TTC549 (cell line): ENCODE data around the gene SCARB2.

Experiments
- FAIRE-seq: peaks from 2 replicates; lab custom pipeline; 2012; peaks lifted over from hg19 to GRCh38; lab: Jason Lieb, UNC

Gene SCARB2

GRCh38 chr4:76198411-76199237, 15.0 kb downstream of the SCARB2 start:
- no peak for FAIRE-seq

- no peak for FAIRE-seq
Observed at GRCh38 chr4:76197971-76198410, 15.6 kb downstream of the SCARB2 start.

- FAIRE-seq: no peak
Observed at GRCh38 chr4:76197031-76197743, 16.4 kb downstream of the SCARB2 start.

- no peak for FAIRE-seq
Observed at GRCh38 chr4:76196376-76196775, 17.2 kb downstream of the SCARB2 start.

DNA sequence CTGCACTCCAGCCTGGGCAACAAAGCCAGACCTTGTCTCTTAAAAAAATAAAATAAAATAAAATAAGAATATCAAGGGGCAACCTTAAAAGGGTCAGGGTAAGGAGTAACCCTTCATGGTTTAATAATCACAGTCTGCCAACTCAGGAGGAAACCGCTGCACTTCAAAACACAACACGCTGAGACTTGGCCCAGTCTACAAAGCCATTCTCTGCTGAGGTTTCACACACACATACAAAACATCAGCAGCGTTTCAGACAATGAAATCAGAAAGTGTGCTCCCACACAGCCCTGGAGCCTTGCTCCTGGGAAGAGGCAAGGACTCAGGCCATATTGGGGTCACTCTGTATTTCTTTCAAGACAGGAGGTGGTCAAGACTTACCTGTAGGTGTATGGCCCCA, 18.3 kb downstream of the SCARB2 start:
- no peak for FAIRE-seq

DNA sequence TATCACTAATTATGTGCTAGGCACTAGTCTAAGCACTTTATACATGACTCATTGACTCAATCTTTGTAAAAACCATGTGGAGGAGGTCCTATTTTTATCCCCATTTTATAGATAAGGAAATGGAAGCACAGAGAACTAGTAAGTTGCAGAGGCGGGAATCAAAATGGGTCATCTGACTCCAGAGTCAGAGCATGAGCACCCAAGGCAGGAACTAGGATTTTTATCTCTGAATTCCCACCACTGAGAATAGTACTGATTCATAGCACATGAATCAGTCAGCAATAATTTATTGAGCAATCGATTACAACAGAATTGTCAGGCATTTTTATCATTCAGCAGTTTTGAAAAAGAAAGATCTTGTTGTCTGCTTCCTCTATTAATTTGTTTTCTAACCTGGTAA, 19.3 kb downstream of the SCARB2 start:
- no peak for FAIRE-seq

DNA sequence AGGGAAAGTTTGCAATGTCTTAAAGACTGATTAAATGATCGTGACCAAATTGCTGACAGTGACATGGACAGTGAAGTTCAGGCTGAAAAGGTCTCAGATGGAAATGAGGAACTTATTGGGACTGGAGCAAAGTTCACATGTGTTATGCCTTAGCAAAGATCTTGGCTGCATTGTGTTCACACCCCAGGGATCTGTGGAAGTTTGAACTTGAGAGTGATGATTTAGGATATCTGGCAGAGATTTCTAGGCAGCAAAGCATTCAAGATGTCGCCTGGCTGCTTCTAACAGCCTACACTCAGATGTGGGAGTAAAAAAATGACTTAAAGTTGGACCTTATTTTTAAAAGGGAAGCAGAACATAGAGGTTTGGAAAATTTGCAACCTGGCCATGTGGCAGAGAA, 21.4 kb downstream of the SCARB2 start:
- no peak for FAIRE-seq

GRCh38 chr4:76188557-76188956, 25.1 kb downstream of the SCARB2 start:
- no peak for FAIRE-seq

- FAIRE-seq: no peak
Observed at GRCh38 chr4:76188149-76188548, 25.5 kb downstream of the SCARB2 start.

- no peak for FAIRE-seq
Observed at GRCh38 chr4:76187152-76187551, 26.5 kb downstream of the SCARB2 start.

GRCh38 chr4:76182463-76182862, 31.2 kb downstream of the SCARB2 start:
- no peak for FAIRE-seq

DNA sequence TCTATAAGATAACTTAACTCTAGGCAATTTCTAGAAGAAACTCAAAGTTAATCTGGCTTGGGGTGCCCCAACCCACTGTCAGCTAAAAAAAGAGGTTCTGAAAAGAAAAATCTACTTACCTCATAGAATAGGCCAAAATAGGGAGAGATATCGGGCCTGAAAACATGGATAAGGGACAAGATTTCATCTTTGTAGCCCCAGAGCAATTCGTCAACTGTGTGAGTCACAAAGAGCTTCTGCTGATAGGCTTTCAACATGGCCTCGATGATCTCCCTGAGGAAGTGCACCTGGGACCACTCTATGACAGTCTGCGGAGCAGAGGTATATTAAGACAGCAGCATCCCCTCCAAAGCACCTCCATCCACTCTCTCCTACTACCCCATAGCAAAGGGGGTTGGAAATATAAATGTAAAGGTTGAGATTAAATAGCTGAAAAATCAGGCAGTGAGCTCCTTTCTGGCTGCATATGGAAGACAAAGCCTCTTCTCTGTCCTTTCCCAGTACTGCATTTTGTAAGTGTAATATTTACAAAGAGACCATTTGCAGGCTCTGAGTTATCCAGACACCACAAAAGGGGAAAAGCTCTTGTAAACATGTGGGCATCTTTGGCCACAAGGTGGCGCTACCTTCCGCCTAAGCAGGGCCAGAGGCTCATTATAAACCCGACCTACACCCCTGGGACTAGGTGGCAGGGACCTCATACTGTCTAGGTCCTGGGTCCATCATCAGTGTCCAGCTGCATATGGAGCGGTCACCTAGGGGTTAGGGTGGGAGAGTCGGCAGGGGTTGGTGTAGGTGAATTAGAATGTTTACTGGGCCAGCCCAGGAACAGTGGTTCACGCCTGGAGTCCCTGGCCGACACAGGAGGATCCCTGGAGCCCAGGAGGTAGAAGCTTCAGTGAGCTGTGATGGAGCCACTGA, 34.0 kb downstream of the SCARB2 start:
- FAIRE-seq: peak; percentile 19

- no peak for FAIRE-seq
Observed at GRCh38 chr4:76178296-76178695, 35.3 kb downstream of the SCARB2 start.

- no peak for FAIRE-seq
Observed at GRCh38 chr4:76177709-76178108, 35.9 kb downstream of the SCARB2 start.

- FAIRE-seq: no peak
Observed at GRCh38 chr4:76175336-76175735, 38.3 kb downstream of the SCARB2 start.

GRCh38 chr4:76174216-76174615, 39.4 kb downstream of the SCARB2 start:
- FAIRE-seq: no peak

GRCh38 chr4:76168688-76169087, 44.9 kb downstream of the SCARB2 start:
- no peak for FAIRE-seq

- FAIRE-seq: no peak
Observed at GRCh38 chr4:76166480-76166879, 47.1 kb downstream of the SCARB2 start.

DNA sequence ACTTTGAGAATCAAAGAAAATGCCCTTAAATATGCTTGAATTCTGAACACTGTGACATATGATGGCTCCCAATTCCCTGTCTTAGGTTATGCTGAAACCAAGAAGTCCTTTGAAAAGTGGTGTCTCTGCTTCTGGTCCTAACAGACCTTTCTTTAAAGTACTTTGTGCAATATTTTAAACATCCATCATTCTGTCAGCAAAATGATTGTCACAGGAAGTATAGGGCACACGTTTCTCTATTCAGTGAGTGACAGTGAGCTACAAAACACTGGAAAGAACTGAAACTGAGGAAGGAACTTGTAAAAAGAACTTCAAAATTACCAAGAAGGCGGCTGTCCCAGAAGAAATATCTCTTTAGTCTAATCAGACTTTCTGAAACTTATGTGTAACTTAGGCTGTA, 53.3 kb downstream of the SCARB2 start:
- FAIRE-seq: no peak

GRCh38 chr4:76156635-76157034, 57.0 kb downstream of the SCARB2 start:
- FAIRE-seq: no peak

GRCh38 chr4:76155979-76156378, 57.6 kb downstream of the SCARB2 start:
- no peak for FAIRE-seq

- no peak for FAIRE-seq
Observed at GRCh38 chr4:76153356-76153755, 60.3 kb downstream of the SCARB2 start.
